ENCODE data around the gene GATD1. TPM values are rescaled to one million over a fixed set of nuclear protein-coding genes. Genes with fewer than 3 reads are reported as not detected.

The GATD1 gene
- total RNA-seq, 1 experiment from 2014 or later: 132 TPM

Small RNA genes within 50 kb of the gene (small RNA-seq; reads per million reads assigned to genes)
- gene SNORA52: not detected

Other genes starting within 250 kb of the GATD1 start
- gene HRAS, start 241.9 kb downstream of the GATD1 start, total RNA-seq (2014; rRNA removed; shearing (Covaris generic)): 217 and 259 TPM in 2 replicates
- 8.1 and 10.0 TPM in 2 replicates for gene LRRC56, start 240.0 kb downstream of the GATD1 start, total RNA-seq (2014; rRNA removed; shearing (Covaris generic))
- gene LMNTD2, start 216.7 kb downstream of the GATD1 start, total RNA-seq (2014; rRNA removed; shearing (Covaris generic)): 5.3 and 6.9 TPM in 2 replicates
- 515 and 552 TPM in 2 replicates for gene RASSF7, start 216.5 kb downstream of the GATD1 start, total RNA-seq (2014; rRNA removed; shearing (Covaris generic))
- gene PHRF1, start 201.0 kb downstream of the GATD1 start, total RNA-seq (2014; rRNA removed; shearing (Covaris generic)): 75.3 and 82.0 TPM in 2 replicates
- 263 and 329 TPM in 2 replicates for gene IRF7, start 161.5 kb downstream of the GATD1 start, total RNA-seq (2014; rRNA removed; shearing (Covaris generic))
- 11.9 and 12.1 TPM in 2 replicates for gene CDHR5, start 152.5 kb downstream of the GATD1 start, total RNA-seq (2014; rRNA removed; shearing (Covaris generic))
- gene SCT, start 150.3 kb downstream of the GATD1 start, total RNA-seq (2014; rRNA removed; shearing (Covaris generic)): not detected in 2 replicates
- 0.34 and 0.92 TPM in 2 replicates for gene DRD4, start 140.2 kb downstream of the GATD1 start, total RNA-seq (2014; rRNA removed; shearing (Covaris generic))
- gene DEAF1, start 82.3 kb downstream of the GATD1 start, total RNA-seq (2014; rRNA removed; shearing (Covaris generic)): 77.8 and 139 TPM in 2 replicates
- 73.6 and 76.8 TPM in 2 replicates for gene TMEM80, start 81.7 kb downstream of the GATD1 start, total RNA-seq (2014; rRNA removed; shearing (Covaris generic))
- gene EPS8L2, start 71.3 kb downstream of the GATD1 start, total RNA-seq (2014; rRNA removed; shearing (Covaris generic)): 473 and 503 TPM in 2 replicates
- 669 and 686 TPM in 2 replicates for gene TALDO1, start 30.0 kb downstream of the GATD1 start, total RNA-seq (2014; rRNA removed; shearing (Covaris generic))
- 0.47 TPM in 1 of 2 replicates, not detected in the other for gene CEND1, start 12.6 kb upstream of the GATD1 start, total RNA-seq (2014; rRNA removed; shearing (Covaris generic))
- 82.6 and 108 TPM in 2 replicates for gene SLC25A22, start 20.8 kb upstream of the GATD1 start, total RNA-seq (2014; rRNA removed; shearing (Covaris generic))
- gene PIDD1, start 27.7 kb upstream of the GATD1 start, total RNA-seq (2014; rRNA removed; shearing (Covaris generic)): 31.7 and 53.9 TPM in 2 replicates
- 1,913 and 1,915 TPM in 2 replicates for gene RPLP2, start 32.5 kb upstream of the GATD1 start, total RNA-seq (2014; rRNA removed; shearing (Covaris generic))
- 174 and 202 TPM in 2 replicates for gene PNPLA2, start 41.4 kb upstream of the GATD1 start, total RNA-seq (2014; rRNA removed; shearing (Covaris generic))
- 204 and 225 TPM in 2 replicates for gene CRACR2B, start 50.4 kb upstream of the GATD1 start, total RNA-seq (2014; rRNA removed; shearing (Covaris generic))
- 916 and 940 TPM in 2 replicates for gene CD151, start 55.5 kb upstream of the GATD1 start, total RNA-seq (2014; rRNA removed; shearing (Covaris generic))
- 1,254 and 1,310 TPM in 2 replicates for gene POLR2L, start 65.0 kb upstream of the GATD1 start, total RNA-seq (2014; rRNA removed; shearing (Covaris generic))
- gene TSPAN4, start 65.4 kb upstream of the GATD1 start, total RNA-seq (2014; rRNA removed; shearing (Covaris generic)): 29.2 and 39.6 TPM in 2 replicates
- gene CHID1, start 133.3 kb upstream of the GATD1 start, total RNA-seq (2014; rRNA removed; shearing (Covaris generic)): 68.2 and 80.6 TPM in 2 replicates
- 38.5 and 46.6 TPM in 2 replicates for gene AP2A2, start 148.4 kb upstream of the GATD1 start, total RNA-seq (2014; rRNA removed; shearing (Covaris generic))